Central memory CD8-positive, alpha-beta T cell (primary cell): Measurements from ENCODE around the gene PDK1.

Source experiments
- ATAC-seq: fragments of 150-1000 bp; cut with Tn5 transposase; replicated peaks from 2 replicates; pipeline ENCODE4 v1.10.0; 2022; ENCODE audit warnings: mild to moderate bottlenecking, moderate FRiP score, moderate number of reproducible peaks; ENCODE audit not compliant: poor library complexity, severe bottlenecking; ENCODE audit errors: extremely low read depth
- DNase-seq, 2 donors: peaks; one replicate each; pipeline ENCODE4 v3.0.0; 2021; ENCODE audit warnings: low spot score in 2 of 2
- H3K27ac Mint-ChIP-seq: one replicate; pipeline ENCODE4 v1.8.0; 2022; ENCODE audit warnings: low read depth, mild to moderate bottlenecking, moderate library complexity, mixed read lengths
- H3K27me3 Mint-ChIP-seq: one replicate; pipeline ENCODE4 v1.8.0; 2022; ENCODE audit warnings: mixed read lengths
- H3K36me3 Mint-ChIP-seq: one replicate; pipeline ENCODE4 v1.8.0; 2022; ENCODE audit warnings: mild to moderate bottlenecking, moderate library complexity, mixed read lengths; ENCODE audit not compliant: insufficient read depth
- H3K4me1 Mint-ChIP-seq: one replicate; pipeline ENCODE4 v1.8.0; 2022; ENCODE audit warnings: mixed read lengths
- H3K4me3 Mint-ChIP-seq: one replicate; pipeline ENCODE4 v1.8.0; 2022; ENCODE audit warnings: mild to moderate bottlenecking, moderate library complexity, mixed read lengths
- H3K9me3 Mint-ChIP-seq: one replicate; pipeline ENCODE4 v1.8.0; 2022; ENCODE audit warnings: mixed read lengths

The PDK1 gene

GRCh38 chr2:172613040-172613439, 57.1 kb downstream of the PDK1 start:
- DNase-seq: no peak
- Mint-ChIP-seq H3K27me3 (no peaks in the 10 kb centered on the region), H3K27ac (no peak overlapping the region), H3K36me3 (peaks cover 5% of the 10 kb centered on the region), H3K9me3 (no peaks in the 10 kb centered on the region), H3K4me1 (no peaks in the 10 kb centered on the region), H3K4me3 (no peak overlapping the region)
- no peak for ATAC-seq

GRCh38 chr2:172613615-172614231, 57.8 kb downstream of the PDK1 start:
- no peak overlapping the region for H3K4me3 Mint-ChIP-seq
- no peak overlapping the region for H3K27ac Mint-ChIP-seq
- H3K27me3 Mint-ChIP-seq: no peaks in the 10 kb centered on the region
- no peaks in the 10 kb centered on the region for H3K9me3 Mint-ChIP-seq
- H3K4me1 Mint-ChIP-seq: no peaks in the 10 kb centered on the region
- DNase-seq (no peak), ATAC-seq (no peak)
- peaks cover 5% of the 10 kb centered on the region for H3K36me3 Mint-ChIP-seq

- Mint-ChIP-seq H3K9me3 (no peaks in the 10 kb centered on the region), H3K4me1 (no peaks in the 10 kb centered on the region), H3K36me3 (peaks cover 5% of the 10 kb centered on the region), H3K4me3 (no peak overlapping the region), H3K27ac (no peak overlapping the region), H3K27me3 (no peaks in the 10 kb centered on the region)
- ATAC-seq: no peak
- no peak for DNase-seq
Observed at GRCh38 chr2:172614932-172615331, 59.0 kb downstream of the PDK1 start.

- H3K9me3 Mint-ChIP-seq: no peaks in the 10 kb centered on the region
- H3K36me3 Mint-ChIP-seq: peaks cover 3% of the 10 kb centered on the region
- H3K27ac Mint-ChIP-seq: no peak overlapping the region
- no peaks in the 10 kb centered on the region for H3K4me1 Mint-ChIP-seq
- no peaks in the 10 kb centered on the region for H3K27me3 Mint-ChIP-seq
- ATAC-seq (no peak), DNase-seq (no peak)
- no peak overlapping the region for H3K4me3 Mint-ChIP-seq
Observed at GRCh38 chr2:172615727-172616261, 59.9 kb downstream of the PDK1 start.

- Mint-ChIP-seq H3K9me3 (no peaks in the 10 kb centered on the region), H3K27me3 (no peaks in the 10 kb centered on the region), H3K4me1 (no peaks in the 10 kb centered on the region), H3K36me3 (no peaks in the 10 kb centered on the region), H3K4me3 (no peak overlapping the region), H3K27ac (no peak overlapping the region)
- DNase-seq (no peak), ATAC-seq (no peak)
Observed at GRCh38 chr2:172617115-172617514, 61.2 kb downstream of the PDK1 start.

- H3K9me3 Mint-ChIP-seq: no peaks in the 10 kb centered on the region
- H3K27me3 Mint-ChIP-seq: no peaks in the 10 kb centered on the region
- no peak for ATAC-seq
Observed at GRCh38 chr2:172623249-172623965, 67.5 kb downstream of the PDK1 start.

GRCh38 chr2:172624996-172625395, 69.1 kb downstream of the PDK1 start:
- H3K27me3 Mint-ChIP-seq: no peaks in the 10 kb centered on the region
- DNase-seq (no peak), ATAC-seq (no peak)
- no peak overlapping the region for H3K27ac Mint-ChIP-seq
- H3K9me3 Mint-ChIP-seq: no peaks in the 10 kb centered on the region
- H3K36me3 Mint-ChIP-seq: peaks cover 2% of the 10 kb centered on the region
- H3K4me1 Mint-ChIP-seq: no peaks in the 10 kb centered on the region
- H3K4me3 Mint-ChIP-seq: no peak overlapping the region

More at GRCh38 chr2:172623249-172623965, 67.5 kb downstream of the PDK1 start:
- Mint-ChIP-seq H3K27ac (no peak overlapping the region), H3K4me1 (no peaks in the 10 kb centered on the region), H3K36me3 (no peaks in the 10 kb centered on the region), H3K4me3 (no peak overlapping the region)
- DNase-seq: no peak

GRCh38 chr2:172627181-172627580, 71.3 kb downstream of the PDK1 start:
- Mint-ChIP-seq H3K4me1 (no peaks in the 10 kb centered on the region), H3K27ac (no peak overlapping the region), H3K27me3 (no peaks in the 10 kb centered on the region), H3K4me3 (no peak overlapping the region), H3K9me3 (no peaks in the 10 kb centered on the region), H3K36me3 (peaks cover 3% of the 10 kb centered on the region)
- DNase-seq (no peak), ATAC-seq (no peak)

- Mint-ChIP-seq H3K4me3 (no peak overlapping the region), H3K27me3 (no peaks in the 10 kb centered on the region), H3K4me1 (no peaks in the 10 kb centered on the region), H3K9me3 (no peaks in the 10 kb centered on the region), H3K27ac (no peak overlapping the region), H3K36me3 (peaks cover 3% of the 10 kb centered on the region)
- ATAC-seq (no peak), DNase-seq (no peak)
Observed at GRCh38 chr2:172628085-172628484, 72.2 kb downstream of the PDK1 start.

- H3K4me3 Mint-ChIP-seq: no peak overlapping the region
- H3K27ac Mint-ChIP-seq: no peak overlapping the region
- no peak for ATAC-seq
Observed at GRCh38 chr2:172629586-172629985, 73.7 kb downstream of the PDK1 start.

GRCh38 chr2:172630181-172630580, 74.3 kb downstream of the PDK1 start:
- Mint-ChIP-seq H3K4me1 (no peaks in the 10 kb centered on the region), H3K27ac (no peak overlapping the region), H3K4me3 (no peak overlapping the region), H3K27me3 (peaks cover 1% of the 10 kb centered on the region), H3K9me3 (no peaks in the 10 kb centered on the region), H3K36me3 (peaks cover 3% of the 10 kb centered on the region)
- ATAC-seq: no peak
- DNase-seq: no peak

More at GRCh38 chr2:172629586-172629985, 73.7 kb downstream of the PDK1 start:
- no peaks in the 10 kb centered on the region for H3K27me3 Mint-ChIP-seq
- DNase-seq: no peak
- no peaks in the 10 kb centered on the region for H3K9me3 Mint-ChIP-seq
- peaks cover 3% of the 10 kb centered on the region for H3K36me3 Mint-ChIP-seq
- H3K4me1 Mint-ChIP-seq: no peaks in the 10 kb centered on the region

- DNase-seq (no peak), ATAC-seq (no peak)
- Mint-ChIP-seq H3K4me3 (no peak overlapping the region), H3K27ac (no peak overlapping the region), H3K36me3 (peaks cover 1% of the 10 kb centered on the region), H3K4me1 (no peaks in the 10 kb centered on the region), H3K9me3 (no peaks in the 10 kb centered on the region), H3K27me3 (peaks cover 26% of the 10 kb centered on the region)
Observed at GRCh38 chr2:172634477-172634876, 78.6 kb downstream of the PDK1 start.

GRCh38 chr2:172635548-172635947, 79.7 kb downstream of the PDK1 start:
- Mint-ChIP-seq H3K36me3 (no peaks in the 10 kb centered on the region), H3K27me3 (peaks cover 26% of the 10 kb centered on the region)

More at GRCh38 chr2:172635548-172635947, 79.7 kb downstream of the PDK1 start:
- ATAC-seq (no peak), DNase-seq (no peak)
- H3K4me3 Mint-ChIP-seq: no peak overlapping the region
- no peaks in the 10 kb centered on the region for H3K9me3 Mint-ChIP-seq
- H3K4me1 Mint-ChIP-seq: no peaks in the 10 kb centered on the region
- no peak overlapping the region for H3K27ac Mint-ChIP-seq
